NCI-H526 treated with DMSO at 0.1 percent for 48 hours (cell line): Measurements from ENCODE around the gene THRAP3.

Experiments used
- DNase-seq: peaks from one replicate; lab custom pipeline; 2025; lab: John Stamatoyannopoulos, UW

The THRAP3 gene

GRCh38 chr1:36351227-36351977 is 127.2 kb downstream of the THRAP3 start:
- no peak for DNase-seq

DNA sequence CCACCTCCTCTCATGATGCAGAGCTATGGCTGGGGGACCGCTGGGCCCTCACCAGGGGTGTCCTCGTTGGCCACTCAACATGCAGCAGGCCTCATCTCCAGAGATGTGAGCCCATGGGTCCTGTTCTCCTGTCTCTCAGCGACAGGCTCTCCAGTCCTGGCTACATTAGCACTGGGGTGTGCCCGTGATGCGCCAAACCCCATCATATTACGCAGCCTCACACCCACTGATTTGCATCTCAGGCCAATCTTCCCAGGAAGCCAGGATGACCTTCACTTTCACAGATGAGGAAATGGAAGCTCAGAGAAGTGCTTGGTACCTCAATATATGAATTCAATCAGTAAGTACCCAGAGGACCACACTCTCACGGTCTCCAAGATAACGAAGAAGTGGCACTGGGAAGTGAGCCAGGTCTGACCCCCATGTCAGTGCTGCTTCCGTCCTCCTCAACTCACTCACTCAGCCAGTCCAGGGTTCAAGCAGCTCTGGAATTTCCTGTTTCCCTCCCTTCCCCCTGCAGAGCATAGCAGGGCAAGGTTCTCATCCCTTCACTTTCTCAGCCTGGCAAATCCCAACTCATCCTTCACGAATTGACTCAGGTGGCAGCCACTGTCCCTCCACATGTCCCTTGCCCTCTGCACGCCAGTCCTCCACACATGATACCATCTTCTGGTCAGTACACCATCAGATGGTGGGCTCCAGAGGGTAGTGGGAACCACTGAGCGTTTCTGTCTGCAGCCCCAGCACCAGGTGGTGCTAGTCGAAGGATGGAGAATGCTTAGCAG is 128.1 kb downstream of the THRAP3 start:
- no peak for DNase-seq

- DNase-seq = no peak
These were observed 129.0 kb downstream of the THRAP3 start for GRCh38 chr1:36352910-36353878.

DNA sequence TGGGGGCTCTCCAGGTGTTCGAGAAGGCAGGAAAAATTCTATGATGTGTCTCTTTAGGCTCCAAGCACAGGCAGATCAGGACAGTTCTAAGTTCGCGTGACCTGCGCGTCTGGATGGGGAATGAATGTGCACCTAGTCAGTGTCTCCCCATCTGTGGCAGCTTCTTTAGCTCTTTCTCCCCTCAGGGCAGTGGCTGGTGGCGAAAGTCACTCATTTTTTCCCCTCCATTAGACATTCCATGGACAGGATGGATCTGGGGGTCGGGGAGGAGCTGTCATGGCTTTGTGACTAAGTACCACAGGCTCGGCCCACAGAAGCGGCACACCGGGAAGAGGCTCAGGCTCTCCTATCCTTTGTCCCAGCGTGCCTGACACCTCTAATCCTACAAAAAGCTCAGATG is 130.2 kb downstream of the THRAP3 start:
- DNase-seq = no peak
